ENCODE measurements around the gene DPEP2NB. TPM values are rescaled to one million over a fixed set of nuclear protein-coding genes. Genes with fewer than 3 reads are reported as not detected.
"Not testable (repeated sequence)": the region's sequence is repeated elsewhere in the genome, so short reads cannot be mapped to it uniquely, and the experiment has no call there.

DPEP2NB gene
- total RNA-seq, 1 experiment from 2014 or later, result not detected

- H3K27me3 ChIP-seq (ENCODE audit: insufficient read depth, low read length); H4K20me1 ChIP-seq (ENCODE audit: insufficient read depth); H3K36me3 ChIP-seq (ENCODE audit: control insufficient read depth in 1 of 2, insufficient read depth in 2 of 2, low read length in 2 of 2); POLR2A ChIA-PET; H3K9me3 ChIP-seq (ENCODE audit: control insufficient read depth in 1 of 2, insufficient read depth in 1 of 2, low read depth in 1 of 2, low read length in 2 of 2); intact Hi-C loops (cut with micrococcal nuclease); H2AFZ ChIP-seq (ENCODE audit: low read depth, low read length, poor library complexity, severe bottlenecking); ATAC-seq; RAD21 ChIA-PET (ENCODE audit: low non-redundant PET in 1 of 2, low total read pairs in 2 of 2, uncharacterized antibody in 2 of 2, unreplicated experiment in 2 of 2); H3K9me2 ChIP-seq (ENCODE audit: insufficient read depth); DNase-seq (ENCODE audit: low read depth, low spot score); BruUV-seq (replicated peaks); H3K79me2 ChIP-seq (ENCODE audit: insufficient read depth, low read length); H3K4me3 ChIP-seq (replicated peaks in 1 of 2; ENCODE audit: low read depth in 1 of 2, low read length in 2 of 2): not testable (repeated sequence)
- Histone ChIP-seq H3K4me2 (ENCODE audit: low read length) (peak overlapping the region; percentile 76; the same call in 1 of the 2 replicates), H3K27ac (ENCODE audit: low read depth, low read length) (peak overlapping the region; percentile 48; the same call in 1 of the 2 replicates), H3K4me1 (ENCODE audit: control insufficient read depth in 1 of 2, insufficient read depth in 2 of 2, low read length in 2 of 2) (peaks cover 5 to 20% of the 10 kb centered on the region in 2 experiments; a peak in 3 of 4 replicates), H3K9ac (ENCODE audit: low read length) (peak overlapping the region; percentile 65)
- CTCF ChIA-PET, result interaction anchor here (1.0 kb wide), 1 partner anchor 47 kb away, joined by 3 read pairs; no protein-coding TSS in a partner anchor
Measured at GRCh38 chr16:67994040-67994408, 21.7 kb downstream of the DPEP2NB start.

- ChIA-PET CTCF (interaction anchor here (1.0 kb wide), 1 partner anchor 48 kb away, joined by 3 read pairs; no protein-coding TSS in a partner anchor), POLR2A (no interaction called here), RAD21 (ENCODE audit: low non-redundant PET in 1 of 2, low total read pairs in 2 of 2, uncharacterized antibody in 2 of 2, unreplicated experiment in 2 of 2) (no interaction called here)
- TF ChIP-seq ZNF274 (IDR thresholded peaks at IDR 0.05; ENCODE audit: low read depth, low read length) (no peak), JUND (IDR thresholded peaks at IDR 0.05) (no peak), EGR1 (IDR thresholded peaks at IDR 0.05; ENCODE audit: low read depth) (peak; percentile 43; the same call in 1 of the 2 replicates), RAD21 (IDR thresholded peaks at IDR 0.05; ENCODE audit: low read depth) (peak; percentile 78), SIN3A (IDR thresholded peaks at IDR 0.05; ENCODE audit: low read depth) (no peak), EZH2 (IDR thresholded peaks at IDR 0.05) (no peak), ELF1 (IDR thresholded peaks at IDR 0.05; ENCODE audit: borderline replicate concordance, low read depth) (no peak), FOSL1 (IDR thresholded peaks at IDR 0.05; ENCODE audit: low read depth) (no peak), SRF (IDR thresholded peaks at IDR 0.05; ENCODE audit: low read depth) (no peak), TCF7L2 (IDR thresholded peaks at IDR 0.05; ENCODE audit: borderline replicate concordance, extremely low read depth, insufficient read depth, insufficient read length) (peak; percentile 17), POLR2AphosphoS5 (IDR thresholded peaks at IDR 0.05; ENCODE audit: low read depth, low read length) (peak; percentile 35), YY1 (IDR thresholded peaks at IDR 0.05; ENCODE audit: extremely low read depth, insufficient replicate concordance, low read depth, low read length) (peak; percentile 23), ZFX (IDR thresholded peaks at IDR 0.05) (peak; percentile 39; the same call in 1 of the 2 replicates), POLR2A (IDR thresholded peaks at IDR 0.05; ENCODE audit: borderline replicate concordance, extremely low read depth, insufficient read depth, insufficient read length) (no peak)
- TF ChIP-seq, protein P1, sequence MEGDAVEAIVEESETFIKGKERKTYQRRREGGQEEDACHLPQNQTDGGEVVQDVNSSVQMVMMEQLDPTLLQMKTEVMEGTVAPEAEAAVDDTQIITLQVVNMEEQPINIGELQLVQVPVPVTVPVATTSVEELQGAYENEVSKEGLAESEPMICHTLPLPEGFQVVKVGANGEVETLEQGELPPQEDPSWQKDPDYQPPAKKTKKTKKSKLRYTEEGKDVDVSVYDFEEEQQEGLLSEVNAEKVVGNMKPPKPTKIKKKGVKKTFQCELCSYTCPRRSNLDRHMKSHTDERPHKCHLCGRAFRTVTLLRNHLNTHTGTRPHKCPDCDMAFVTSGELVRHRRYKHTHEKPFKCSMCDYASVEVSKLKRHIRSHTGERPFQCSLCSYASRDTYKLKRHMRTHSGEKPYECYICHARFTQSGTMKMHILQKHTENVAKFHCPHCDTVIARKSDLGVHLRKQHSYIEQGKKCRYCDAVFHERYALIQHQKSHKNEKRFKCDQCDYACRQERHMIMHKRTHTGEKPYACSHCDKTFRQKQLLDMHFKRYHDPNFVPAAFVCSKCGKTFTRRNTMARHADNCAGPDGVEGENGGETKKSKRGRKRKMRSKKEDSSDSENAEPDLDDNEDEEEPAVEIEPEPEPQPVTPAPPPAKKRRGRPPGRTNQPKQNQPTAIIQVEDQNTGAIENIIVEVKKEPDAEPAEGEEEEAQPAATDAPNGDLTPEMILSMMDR (IDR thresholded peaks at IDR 0.05 in 2 of 3, conservative IDR thresholded peaks at IDR 0.05 in 1 of 3; ENCODE audit: borderline replicate concordance in 1 of 3, insufficient read depth in 1 of 3, low read depth in 2 of 3, low read length in 2 of 3), result peak; percentile 86 to 96 (median 96)
- TF ChIP-seq, protein P2, sequence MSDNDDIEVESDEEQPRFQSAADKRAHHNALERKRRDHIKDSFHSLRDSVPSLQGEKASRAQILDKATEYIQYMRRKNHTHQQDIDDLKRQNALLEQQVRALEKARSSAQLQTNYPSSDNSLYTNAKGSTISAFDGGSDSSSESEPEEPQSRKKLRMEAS (IDR thresholded peaks at IDR 0.05), result peak; percentile 66; the same call in 1 of the 2 replicates
- TF ChIP-seq, protein P3, sequence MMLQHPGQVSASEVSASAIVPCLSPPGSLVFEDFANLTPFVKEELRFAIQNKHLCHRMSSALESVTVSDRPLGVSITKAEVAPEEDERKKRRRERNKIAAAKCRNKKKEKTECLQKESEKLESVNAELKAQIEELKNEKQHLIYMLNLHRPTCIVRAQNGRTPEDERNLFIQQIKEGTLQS (IDR thresholded peaks at IDR 0.05), result no peak
- peaks cover 5 to 20% of the 10 kb centered on the region in 2 experiments; a peak in 3 of 4 replicates for H3K4me1 ChIP-seq (ENCODE audit: control insufficient read depth in 1 of 2, insufficient read depth in 2 of 2, low read length in 2 of 2)
- H3K27ac ChIP-seq (ENCODE audit: low read depth, low read length), result peak overlapping the region; percentile 48; the same call in 1 of the 2 replicates
- peak overlapping the region; percentile 76 for H3K4me2 ChIP-seq (ENCODE audit: low read length)
- no peaks in the 10 kb centered on the region for H3K27me3 ChIP-seq (ENCODE audit: insufficient read depth, low read length)
- H3K9ac ChIP-seq (ENCODE audit: low read length), result peak overlapping the region; percentile 65
- no peaks in the 10 kb centered on the region for H3K79me2 ChIP-seq (ENCODE audit: insufficient read depth, low read length)
- intact Hi-C loops (cut with micrococcal nuclease), result loop anchor here (1.0 kb wide), 3 partner anchors 47 to 236 kb away; no protein-coding TSS in a partner anchor
- H4K20me1 ChIP-seq (ENCODE audit: insufficient read depth), result no peaks in the 10 kb centered on the region
- H2AFZ ChIP-seq (ENCODE audit: low read depth, low read length, poor library complexity, severe bottlenecking), result peak overlapping the region; percentile 86
- DNase-seq (ENCODE audit: low read depth, low spot score) (peak; percentile 63), ATAC-seq (peak; percentile 97)
- no peaks in the 10 kb centered on the region for H3K36me3 ChIP-seq (ENCODE audit: control insufficient read depth in 1 of 2, insufficient read depth in 2 of 2, low read length in 2 of 2)
- H3K9me2 ChIP-seq (ENCODE audit: insufficient read depth), result no peaks in the 10 kb centered on the region
- H3K9me3 ChIP-seq (ENCODE audit: control insufficient read depth in 1 of 2, insufficient read depth in 1 of 2, low read depth in 1 of 2, low read length in 2 of 2), result no peaks in the 10 kb centered on the region
- H3K4me3 ChIP-seq (replicated peaks in 1 of 2; ENCODE audit: low read depth in 1 of 2, low read length in 2 of 2), result peak overlapping the region in 1 of 2 experiments; percentile 39; a peak in 2 of 4 replicates
- BruUV-seq (replicated peaks), result no TSS peak
Measured at GRCh38 chr16:67993207-67994039, 22.3 kb downstream of the DPEP2NB start.

Measured in HCT116 (cell line).